ENCODE measurements around the gene MSMP. TPM values are rescaled to one million over a fixed set of nuclear protein-coding genes. Genes with fewer than 3 reads are reported as not detected.

MSMP gene
- total RNA-seq, 1 donor from 2014 or later: not detected

DNA sequence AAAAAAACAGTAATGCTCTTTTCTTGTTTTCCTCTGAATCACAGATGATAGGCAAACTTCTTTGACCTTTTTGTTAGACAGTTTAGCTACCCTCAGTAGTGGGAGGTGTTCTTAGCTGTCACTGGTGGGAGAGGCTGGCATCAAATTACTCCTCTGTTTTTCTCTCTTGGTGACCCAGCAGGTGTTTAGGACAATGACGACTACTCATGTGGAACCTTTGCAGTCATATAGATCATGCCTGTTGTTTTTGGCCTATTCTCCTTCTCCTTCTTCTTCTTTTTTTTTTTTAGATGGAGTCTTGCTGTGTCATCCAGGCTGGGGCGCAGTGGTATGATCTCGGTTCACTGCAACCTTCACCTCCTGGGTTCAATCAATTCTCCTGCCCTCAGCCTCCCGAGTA, 21.9 kb upstream of the MSMP start:
- DNase-seq (ENCODE audit: low read depth): no peak
- TF ChIP-seq, protein P1, sequence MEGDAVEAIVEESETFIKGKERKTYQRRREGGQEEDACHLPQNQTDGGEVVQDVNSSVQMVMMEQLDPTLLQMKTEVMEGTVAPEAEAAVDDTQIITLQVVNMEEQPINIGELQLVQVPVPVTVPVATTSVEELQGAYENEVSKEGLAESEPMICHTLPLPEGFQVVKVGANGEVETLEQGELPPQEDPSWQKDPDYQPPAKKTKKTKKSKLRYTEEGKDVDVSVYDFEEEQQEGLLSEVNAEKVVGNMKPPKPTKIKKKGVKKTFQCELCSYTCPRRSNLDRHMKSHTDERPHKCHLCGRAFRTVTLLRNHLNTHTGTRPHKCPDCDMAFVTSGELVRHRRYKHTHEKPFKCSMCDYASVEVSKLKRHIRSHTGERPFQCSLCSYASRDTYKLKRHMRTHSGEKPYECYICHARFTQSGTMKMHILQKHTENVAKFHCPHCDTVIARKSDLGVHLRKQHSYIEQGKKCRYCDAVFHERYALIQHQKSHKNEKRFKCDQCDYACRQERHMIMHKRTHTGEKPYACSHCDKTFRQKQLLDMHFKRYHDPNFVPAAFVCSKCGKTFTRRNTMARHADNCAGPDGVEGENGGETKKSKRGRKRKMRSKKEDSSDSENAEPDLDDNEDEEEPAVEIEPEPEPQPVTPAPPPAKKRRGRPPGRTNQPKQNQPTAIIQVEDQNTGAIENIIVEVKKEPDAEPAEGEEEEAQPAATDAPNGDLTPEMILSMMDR (IDR thresholded peaks at IDR 0.05; ENCODE audit: insufficient read depth, low read length, poor library complexity, severe bottlenecking): no peak

DNA sequence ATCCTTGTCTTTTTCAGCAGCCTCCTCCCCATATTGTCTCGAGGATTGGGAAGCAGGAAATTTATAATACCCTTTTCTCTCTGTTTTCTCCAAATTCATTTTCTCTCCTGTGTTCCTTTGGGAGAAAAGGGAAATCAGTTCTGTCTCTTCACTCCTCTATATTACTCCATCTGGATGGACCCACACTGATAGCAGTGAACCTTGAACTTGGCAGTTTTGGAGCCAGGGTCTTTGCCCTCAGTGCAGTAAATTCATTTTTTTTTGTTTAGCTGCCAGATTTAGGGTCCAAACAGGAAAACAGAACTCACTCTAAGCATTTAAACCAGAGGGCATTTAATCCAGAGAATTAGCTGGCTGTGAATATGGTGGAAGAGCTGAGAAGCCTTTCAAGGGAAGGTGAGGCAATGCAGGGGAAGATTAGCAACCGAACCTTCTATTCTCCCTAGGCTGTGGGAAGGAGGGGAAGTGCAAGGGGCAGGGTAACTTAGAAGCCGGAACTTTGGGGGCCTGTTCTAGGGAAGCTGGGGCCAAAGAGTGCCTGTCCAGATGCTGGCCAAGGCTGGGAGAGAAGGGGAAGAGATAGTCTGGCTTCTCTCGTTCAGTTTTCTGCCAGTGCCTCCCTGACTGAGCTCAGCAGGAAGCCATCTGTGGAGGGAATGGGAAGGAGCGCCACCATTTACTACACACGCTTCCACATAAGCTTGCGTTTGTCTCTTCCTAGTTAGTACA, 21.0 kb upstream of the MSMP start:
- Histone ChIP-seq H3K4me3 (ENCODE audit: low read depth, low read length) (no peak overlapping the region), H3K27me3 (ENCODE audit: control insufficient read depth, insufficient read depth, low read length) (no peaks in the 10 kb centered on the region), H3K36me3 (ENCODE audit: control insufficient read depth, insufficient read depth, low read length) (no peaks in the 10 kb centered on the region)
- TF ChIP-seq, protein P1 (IDR thresholded peaks at IDR 0.05; ENCODE audit: insufficient read depth, low read length, poor library complexity, severe bottlenecking): no peak
- DNase-seq (ENCODE audit: low read depth): no peak

More for the DNA sequence above, 21.9 kb upstream of the MSMP start:
- Histone ChIP-seq H3K4me3 (ENCODE audit: low read depth, low read length) (no peak overlapping the region), H3K27me3 (ENCODE audit: control insufficient read depth, insufficient read depth, low read length) (no peaks in the 10 kb centered on the region), H3K36me3 (ENCODE audit: control insufficient read depth, insufficient read depth, low read length) (no peaks in the 10 kb centered on the region)

DNA sequence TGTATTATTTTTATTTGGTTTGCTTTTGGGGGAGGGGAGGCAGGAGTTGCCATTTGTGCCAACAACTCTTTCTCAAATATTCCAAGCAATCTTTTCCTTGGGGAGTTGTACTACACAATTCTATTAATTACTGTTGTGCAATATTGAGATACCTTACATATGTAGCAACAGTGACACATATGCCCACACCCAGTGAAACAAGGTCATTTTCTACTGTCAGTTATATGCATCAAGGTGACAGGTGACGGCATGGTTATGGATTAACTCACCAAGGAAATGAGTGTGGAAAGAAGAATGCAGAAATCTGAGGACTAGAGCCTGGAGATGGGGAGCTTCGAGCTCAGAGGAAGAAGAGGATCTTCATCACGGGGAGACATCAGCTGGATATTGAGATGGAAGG, 17.9 kb upstream of the MSMP start:
- TF ChIP-seq, protein P1 (IDR thresholded peaks at IDR 0.05; ENCODE audit: insufficient read depth, low read length, poor library complexity, severe bottlenecking): no peak
- Histone ChIP-seq H3K36me3 (ENCODE audit: control insufficient read depth, insufficient read depth, low read length) (no peaks in the 10 kb centered on the region), H3K27me3 (ENCODE audit: control insufficient read depth, insufficient read depth, low read length) (no peaks in the 10 kb centered on the region), H3K4me3 (ENCODE audit: low read depth, low read length) (no peak overlapping the region)
- no peak for DNase-seq (ENCODE audit: low read depth)

GRCh38 chr9:35771534-35771933, 17.5 kb upstream of the MSMP start:
- H3K4me3 ChIP-seq (ENCODE audit: low read depth, low read length): no peak overlapping the region
- H3K27me3 ChIP-seq (ENCODE audit: control insufficient read depth, insufficient read depth, low read length): no peaks in the 10 kb centered on the region
- no peak for DNase-seq (ENCODE audit: low read depth)
- TF ChIP-seq, protein P1 (IDR thresholded peaks at IDR 0.05; ENCODE audit: insufficient read depth, low read length, poor library complexity, severe bottlenecking): no peak
- H3K36me3 ChIP-seq (ENCODE audit: control insufficient read depth, insufficient read depth, low read length): no peaks in the 10 kb centered on the region

DNA sequence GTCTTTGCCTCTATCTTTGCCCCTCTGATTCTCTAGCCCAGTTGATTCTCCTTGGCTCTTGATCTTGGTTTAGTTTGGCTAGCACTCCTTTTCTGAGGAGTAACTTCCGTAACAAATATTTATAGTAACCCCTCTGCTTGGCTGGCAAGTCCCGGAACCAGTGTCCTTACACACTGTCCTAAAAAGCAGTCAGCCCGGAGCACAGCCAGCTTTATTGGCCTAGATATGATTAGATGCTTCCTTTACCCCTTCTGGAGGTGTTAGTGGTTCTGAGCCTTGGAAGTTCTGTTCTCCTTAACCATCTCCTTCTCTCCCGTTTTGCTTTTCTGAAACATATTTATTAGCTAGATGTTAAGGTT, 17.0 kb upstream of the MSMP start:
- TF ChIP-seq, protein P1 (IDR thresholded peaks at IDR 0.05; ENCODE audit: insufficient read depth, low read length, poor library complexity, severe bottlenecking): no peak
- no peak overlapping the region for H3K4me3 ChIP-seq (ENCODE audit: low read depth, low read length)
- no peak for DNase-seq (ENCODE audit: low read depth)
- H3K36me3 ChIP-seq (ENCODE audit: control insufficient read depth, insufficient read depth, low read length): no peaks in the 10 kb centered on the region
- H3K27me3 ChIP-seq (ENCODE audit: control insufficient read depth, insufficient read depth, low read length): no peaks in the 10 kb centered on the region

DNA sequence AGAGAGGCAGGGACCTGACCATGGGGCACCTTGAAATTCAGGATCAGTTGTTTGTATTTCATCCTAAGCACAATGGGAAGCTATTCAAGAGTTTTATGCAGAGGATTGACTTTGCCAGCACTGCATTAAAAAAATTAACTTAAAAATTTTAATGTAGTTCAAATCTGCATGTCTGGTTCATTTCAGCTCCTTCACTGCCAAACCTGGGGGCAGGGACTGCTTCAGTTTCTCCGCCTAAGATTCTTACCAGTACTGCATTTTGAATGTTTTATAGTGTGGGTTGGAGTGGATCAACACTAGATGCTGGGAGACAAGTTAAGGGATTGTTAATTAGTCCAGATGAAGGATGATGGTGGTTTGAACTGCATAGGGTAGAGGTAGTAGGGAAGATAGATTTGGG, 15.7 kb upstream of the MSMP start:
- H3K27me3 ChIP-seq (ENCODE audit: control insufficient read depth, insufficient read depth, low read length): no peaks in the 10 kb centered on the region
- H3K36me3 ChIP-seq (ENCODE audit: control insufficient read depth, insufficient read depth, low read length): no peaks in the 10 kb centered on the region
- TF ChIP-seq, protein P1 (IDR thresholded peaks at IDR 0.05; ENCODE audit: insufficient read depth, low read length, poor library complexity, severe bottlenecking): no peak
- DNase-seq (ENCODE audit: low read depth): no peak
- H3K4me3 ChIP-seq (ENCODE audit: low read depth, low read length): no peak overlapping the region
